ENCODE results near the gene OS9.

OS9 gene

GRCh38 chr12:57769594-57769993, 75.7 kb downstream of the OS9 start:
- DNase-seq (ENCODE audit: low spot score): no peak

- no peak for DNase-seq (ENCODE audit: low spot score)
Measured at GRCh38 chr12:57770734-57771133, 76.8 kb downstream of the OS9 start.
